Ovary (tissue), 9 donors: ENCODE results near the gene SLC25A11. TPM values are rescaled to one million over a fixed set of nuclear protein-coding genes. Genes with fewer than 3 reads are reported as not detected.
"Not testable (repeated sequence)": the region's sequence is repeated elsewhere in the genome, so short reads cannot be mapped to it uniquely, and the experiment has no call there.

Experiments
- DNase-seq, 5 donors: peaks; one replicate each; pipeline ENCODE4 v3.0.0-alpha.2; 2019 to 2020
- H3K27ac ChIP-seq, 2 donors: fragments of 200-600 bp; one replicate each; pipeline versions ENCODE4 v1.5.1 to v1.8.0; 2019 to 2022
- H3K27me3 ChIP-seq: fragments of 200-600 bp; one replicate; pipeline ENCODE4 v1.8.0; 2022
- H3K36me3 ChIP-seq: fragments of 200-600 bp; sonication (generic); one replicate; pipeline ENCODE4 v1.5.1; 2019
- H3K4me1 ChIP-seq: one replicate; pipeline ENCODE4 v1.8.1; 2013; ENCODE audit warnings: mild to moderate bottlenecking, moderate library complexity; ENCODE audit not compliant: insufficient read depth
- H3K4me3 ChIP-seq: fragments of 200-600 bp; sonication (generic); one replicate; pipeline ENCODE4 v1.5.1; 2017
- H3K9me3 ChIP-seq, 2 donors: fragments of 200-600 bp in 1 of 2; sonication (generic) in 1 of 2; one replicate each; pipeline versions ENCODE4 v1.5.1 to v1.8.1; 2013 to 2019; ENCODE audit warnings: mild to moderate bottlenecking in 1 of 2, moderate library complexity in 1 of 2
- CTCF ChIP-seq, 3 donors: fragments of 450-650 bp in 2 of 3; fragments of 200-600 bp in 1 of 3; IDR thresholded peaks; one replicate each; pipeline versions ENCODE4 v1.5.1 to v1.8.0; 2016 to 2022; ENCODE audit warnings: antibody characterized with exemption in 3 of 3, mild to moderate bottlenecking in 1 of 3
- EP300 ChIP-seq: sonication (generic); formaldehyde crosslinking; IDR thresholded peaks from one replicate; pipeline ENCODE4 v1.6.1; 2017; ENCODE audit warnings: antibody characterized with exemption
- POLR2A ChIP-seq: fragments of 450-650 bp; IDR thresholded peaks from one replicate; pipeline ENCODE4 v1.6.1; 2017; ENCODE audit warnings: antibody characterized with exemption, mild to moderate bottlenecking, moderate library complexity
- WGBS, 3 donors: extraction: QIAGEN DNeasy Blood & Tissue Kit in 1 of 3; methylation state at CpG; one replicate each; pipeline versions ENCODE4 v1.1.5 to v1.1.7; 2013 to 2017; 5-methylcytosine and 5-hydroxymethylcytosine counted together
- intact Hi-C, 4 donors: fragments of 100-400 bp; cut with DNase I; formaldehyde crosslinking; loops; one replicate each; pipeline versions ENCODE4 v1.11.0 to v1.15.1; 2022 to 2023
- polyA plus RNA-seq, 2 donors: library from polyadenylated mRNA; stranded (reverse); fragments of 200-250 nt in 1 of 2; fragments of 350-450 nt in 1 of 2; fragmentation: Illumina TruSeq in 1 of 2; extraction: RNeasy Lipid Tissue Mini Kit (QIAGEN cat#74804) in 1 of 2; gene quantifications; one replicate each; pipeline ENCODE4 v1.2.3, GENCODE V29; 2013 to 2014
- total RNA-seq, 7 donors: library from RNA; depleted of rRNA in 2 of 7; stranded (reverse); fragments of >200 nt in 2 of 7; fragmentation: NEBNext Ultra II Directional in 3 of 7; extraction: Animal tissue kit (Norgen Biotek cat#: 25700) in 3 of 7; gene quantifications; one replicate each; pipeline versions ENCODE4 v1.1.0 to v1.2.4, GENCODE V29; 2016 to 2023
- donor health status: DM: no; HTN: no; CAD: no; lungs with moderate emphysema.
- donor health status: DM: no; HTN: no; CAD: no.
- donor health status: Bipolar disorder and iron deficiency.
- donor health status: DM: yes; HTN: yes; CAD: no.
- donor health status: DM: no; HTN: no; CAD: no.
- donor health status: DM: yes; HTN: yes; CAD: no.

SLC25A11 gene
- total and polyA plus RNA-seq, 9 donors: 12.7 to 55.4 (median 42.3) TPM

DNA sequence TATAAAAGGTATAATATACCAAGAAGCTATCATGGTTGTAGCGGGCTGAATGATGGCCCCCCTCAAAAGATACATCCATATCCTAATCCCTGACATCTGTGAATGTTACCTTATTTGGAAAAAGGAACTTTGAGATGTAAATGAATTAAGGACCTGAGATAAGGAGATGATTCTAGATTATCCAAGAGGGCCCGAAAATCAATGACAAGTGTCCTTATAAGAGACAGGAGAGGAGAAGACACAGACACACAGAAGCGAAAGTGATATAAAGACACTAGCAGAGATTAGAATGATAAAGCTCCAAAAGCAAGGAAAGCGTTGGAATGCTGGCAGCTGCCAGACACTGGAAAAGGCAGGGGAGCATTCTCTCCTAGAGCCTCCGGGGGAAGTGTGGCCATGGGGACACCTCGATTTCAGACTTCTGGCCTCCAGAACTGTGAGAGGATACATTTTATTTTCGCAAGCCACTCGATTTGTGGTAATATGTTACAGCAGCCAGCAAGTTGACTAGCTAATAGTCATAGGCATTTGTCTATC lies 20.3 kb downstream of the SLC25A11 start:
- intact Hi-C loops: loop anchor here in 1 of 4 donors (10.0 kb wide), 1 partner anchor 145 kb away; no protein-coding TSS in a partner anchor
- H3K4me1 ChIP-seq: no peaks in the 10 kb centered on the region
- DNase-seq: no peak
- 62 to 73% (median 62%) methylated on average over 8 of the region's 8 CpGs for WGBS, 3 donors
- no peaks in the 10 kb centered on the region for H3K27me3 ChIP-seq
- H3K27ac ChIP-seq: no peak overlapping the region
- H3K36me3 ChIP-seq: no peaks in the 10 kb centered on the region
- no peaks in the 10 kb centered on the region for H3K9me3 ChIP-seq
- TF ChIP-seq EP300: no peak
- no peak for TF ChIP-seq POLR2A
- no peak for TF ChIP-seq CTCF (IDR thresholded peaks at IDR 0.05)
- no peak overlapping the region for H3K4me3 ChIP-seq

GRCh38 chr17:4914551-4914950 lies 25.3 kb downstream of the SLC25A11 start:
- intact Hi-C loops: loop anchor here in 1 of 4 donors (10.0 kb wide), 1 partner anchor 150 kb away; no protein-coding TSS in a partner anchor
- 63 to 74% (median 70%) methylated on average over 4 of the region's 4 CpGs for WGBS, 3 donors

DNA sequence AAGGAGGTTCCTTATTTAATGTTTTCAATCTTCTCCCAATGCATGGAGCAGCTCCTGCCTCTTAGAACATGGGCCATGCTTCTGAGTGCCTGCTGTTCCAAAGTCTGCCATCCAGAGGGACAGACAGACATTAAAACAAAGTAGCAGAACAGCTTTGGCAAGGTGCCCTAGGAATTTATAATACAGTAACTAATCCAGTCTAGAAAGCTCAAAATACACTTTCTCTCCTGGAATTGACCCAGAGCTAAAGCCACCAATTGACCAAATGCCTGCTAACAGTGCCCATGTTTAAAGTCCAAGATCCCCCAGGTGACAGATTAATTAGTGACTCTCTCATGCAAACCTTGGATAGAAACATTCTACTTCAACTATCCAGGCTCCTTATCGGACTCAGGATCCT lies 25.9 kb downstream of the SLC25A11 start:
- DNase-seq: no peak
- no peaks in the 10 kb centered on the region for H3K27me3 ChIP-seq
- H3K4me1 ChIP-seq: no peaks in the 10 kb centered on the region
- intact Hi-C loops: loop anchor here in 1 of 4 donors (10.0 kb wide), 1 partner anchor 151 kb away; no protein-coding TSS in a partner anchor
- H3K36me3 ChIP-seq: no peaks in the 10 kb centered on the region
- no peaks in the 10 kb centered on the region for H3K9me3 ChIP-seq
- 70 to 83% (median 70%) methylated on average over 1 of the region's 1 CpG for WGBS, 3 donors
- TF ChIP-seq EP300 (no peak), POLR2A (no peak), CTCF (IDR thresholded peaks at IDR 0.05) (no peak)
- H3K4me3 ChIP-seq: no peak overlapping the region
- H3K27ac ChIP-seq: no peak overlapping the region

More at GRCh38 chr17:4914551-4914950, 25.3 kb downstream of the SLC25A11 start:
- not testable (repeated sequence) for DNase-seq, H3K4me3 ChIP-seq, H3K36me3 ChIP-seq, H3K4me1 ChIP-seq, H3K9me3 ChIP-seq, H3K27ac ChIP-seq, H3K27me3 ChIP-seq

DNA sequence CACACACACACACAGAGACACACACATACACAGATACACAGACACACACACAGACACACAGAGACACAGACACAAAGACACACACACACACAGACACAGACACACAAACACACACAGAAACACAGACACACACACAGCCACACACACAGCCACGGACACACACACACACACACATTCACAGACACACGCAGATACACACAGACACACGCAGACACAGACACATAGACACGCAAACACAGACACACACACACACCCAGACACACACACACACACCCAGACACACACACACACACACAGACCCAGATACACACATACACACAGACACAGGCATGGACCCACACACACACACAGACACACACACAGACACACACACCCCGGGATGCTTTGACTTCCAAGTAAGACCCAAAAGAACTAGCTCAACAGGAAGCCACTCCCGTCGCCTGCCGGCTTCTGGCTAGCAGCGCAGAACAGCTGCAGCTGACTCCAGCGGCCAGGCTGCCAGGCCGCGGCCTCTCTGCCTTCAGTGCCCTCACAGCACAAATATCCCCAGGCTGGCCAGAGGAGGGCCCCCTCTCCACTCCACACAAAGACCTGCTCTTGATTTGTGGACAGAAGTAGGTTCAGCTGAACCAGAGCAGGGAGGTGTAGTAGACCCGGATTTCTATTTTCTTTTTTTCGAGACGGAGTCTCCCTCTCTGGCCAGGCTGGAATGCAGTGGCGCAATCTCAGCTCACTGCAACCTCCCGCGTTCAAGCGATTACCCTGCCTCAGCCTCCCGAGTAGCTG lies 30.9 kb downstream of the SLC25A11 start:
- intact Hi-C loops: loop anchor here in 1 of 4 donors (5.0 kb wide), 2 partner anchors 78 to 153 kb away; partner anchors contain the start of gene CAMTA2
- Histone ChIP-seq H3K9me3 (no peaks in the 10 kb centered on the region), H3K4me3 (no peak overlapping the region), H3K27me3 (no peaks in the 10 kb centered on the region), H3K27ac (no peak overlapping the region), H3K4me1 (no peaks in the 10 kb centered on the region), H3K36me3 (no peaks in the 10 kb centered on the region)
- TF ChIP-seq POLR2A (no peak), CTCF (IDR thresholded peaks at IDR 0.05) (peak; percentile 45 to 81 (median 72))
- WGBS, 3 donors: 12 to 21% (median 14%) methylated on average over 20 of the region's 20 CpGs
- DNase-seq: peak; percentile 77 to 89 (median 84)

DNA sequence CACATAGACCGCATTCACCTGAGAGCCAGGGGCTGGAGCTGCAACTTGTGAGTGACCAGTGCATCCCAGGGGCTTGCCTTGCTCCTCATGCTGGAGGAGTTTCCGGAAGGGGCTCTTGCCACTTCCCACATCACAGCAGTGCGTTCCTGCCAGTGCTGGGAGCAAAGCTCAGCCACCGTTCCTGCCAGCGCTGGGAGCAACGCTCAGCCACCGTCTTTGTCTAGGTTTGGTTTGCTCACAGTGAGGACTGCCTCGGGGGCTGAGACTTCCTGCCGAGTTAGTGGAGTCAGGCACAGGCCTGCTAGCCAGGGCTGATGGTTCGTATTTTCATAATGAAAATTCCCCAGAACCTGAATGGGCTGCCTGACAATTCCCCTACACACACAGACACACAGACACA lies 31.5 kb downstream of the SLC25A11 start:
- 37 to 56% (median 38%) methylated on average over 10 of the region's 10 CpGs for WGBS, 3 donors
- H3K36me3 ChIP-seq: no peaks in the 10 kb centered on the region
- H3K4me3 ChIP-seq: no peak overlapping the region

GRCh38 chr17:4906642-4907041 lies 33.2 kb downstream of the SLC25A11 start:
- not testable (repeated sequence) for H3K4me3 ChIP-seq, H3K4me1 ChIP-seq, DNase-seq, H3K27me3 ChIP-seq, H3K9me3 ChIP-seq, H3K36me3 ChIP-seq, H3K27ac ChIP-seq
- intact Hi-C loops: loop anchor here in 1 of 4 donors (5.0 kb wide), 2 partner anchors 81 to 156 kb away; partner anchors contain the start of gene CAMTA2

More for the DNA sequence above, 31.5 kb downstream of the SLC25A11 start:
- Histone ChIP-seq H3K4me1 (no peaks in the 10 kb centered on the region), H3K9me3 (no peaks in the 10 kb centered on the region), H3K27me3 (no peaks in the 10 kb centered on the region), H3K27ac (no peak overlapping the region)
- intact Hi-C loops: loop anchor here in 1 of 4 donors (5.0 kb wide), 2 partner anchors 79 to 154 kb away; partner anchors contain the start of gene CAMTA2
- no peak for TF ChIP-seq POLR2A
- no peak for TF ChIP-seq EP300
- TF ChIP-seq CTCF (IDR thresholded peaks at IDR 0.05): no peak
- no peak for DNase-seq
